ENCODE results near the gene OCLN. TPM values are rescaled to one million over a fixed set of nuclear protein-coding genes. Genes with fewer than 3 reads are reported as not detected.
"Not testable (repeated sequence)": the region's sequence is repeated elsewhere in the genome, so short reads cannot be mapped to it uniquely, and the experiment has no call there.

The OCLN gene
- total RNA-seq, 1 donor from 2014 or later = 104 TPM

GRCh38 chr5:69477170-69477569, 15.4 kb upstream of the OCLN start:
- Histone ChIP-seq H3K4me3 (ENCODE audit: low read depth, low read length) (no peak overlapping the region), H3K36me3 (ENCODE audit: control insufficient read depth, insufficient read depth, low read length) (no peaks in the 10 kb centered on the region), H3K27me3 (ENCODE audit: control insufficient read depth, insufficient read depth, low read length) (no peaks in the 10 kb centered on the region)
- no peak for TF ChIP-seq CTCF (IDR thresholded peaks at IDR 0.05; ENCODE audit: insufficient read depth, low read length, poor library complexity, severe bottlenecking)
- DNase-seq (ENCODE audit: low read depth) = no peak

- H3K36me3 ChIP-seq (ENCODE audit: control insufficient read depth, insufficient read depth, low read length); DNase-seq (ENCODE audit: low read depth); H3K27me3 ChIP-seq (ENCODE audit: control insufficient read depth, insufficient read depth, low read length); H3K4me3 ChIP-seq (ENCODE audit: low read depth, low read length): not testable (repeated sequence)
Measured at GRCh38 chr5:69478296-69478695, 14.3 kb upstream of the OCLN start.

GRCh38 chr5:69484891-69485290, 7.7 kb upstream of the OCLN start:
- DNase-seq (ENCODE audit: low read depth) = no peak
- TF ChIP-seq CTCF (IDR thresholded peaks at IDR 0.05; ENCODE audit: insufficient read depth, low read length, poor library complexity, severe bottlenecking) = no peak
- Histone ChIP-seq H3K36me3 (ENCODE audit: control insufficient read depth, insufficient read depth, low read length) (no peaks in the 10 kb centered on the region), H3K4me3 (ENCODE audit: low read depth, low read length) (no peak overlapping the region), H3K27me3 (ENCODE audit: control insufficient read depth, insufficient read depth, low read length) (no peaks in the 10 kb centered on the region)

- Histone ChIP-seq H3K36me3 (ENCODE audit: control insufficient read depth, insufficient read depth, low read length) (no peaks in the 10 kb centered on the region), H3K27me3 (ENCODE audit: control insufficient read depth, insufficient read depth, low read length) (no peaks in the 10 kb centered on the region), H3K4me3 (ENCODE audit: low read depth, low read length) (no peak overlapping the region)
- TF ChIP-seq CTCF (IDR thresholded peaks at IDR 0.05; ENCODE audit: insufficient read depth, low read length, poor library complexity, severe bottlenecking) = no peak
- DNase-seq (ENCODE audit: low read depth) = no peak
Measured at GRCh38 chr5:69485471-69485870, 7.1 kb upstream of the OCLN start.

GRCh38 chr5:69489246-69489645, 3.3 kb upstream of the OCLN start:
- no peak for TF ChIP-seq CTCF (IDR thresholded peaks at IDR 0.05; ENCODE audit: insufficient read depth, low read length, poor library complexity, severe bottlenecking)
- Histone ChIP-seq H3K27me3 (ENCODE audit: control insufficient read depth, insufficient read depth, low read length) (peaks cover 8% of the 10 kb centered on the region), H3K4me3 (ENCODE audit: low read depth, low read length) (no peak overlapping the region), H3K36me3 (ENCODE audit: control insufficient read depth, insufficient read depth, low read length) (no peaks in the 10 kb centered on the region)
- no peak for DNase-seq (ENCODE audit: low read depth)

GRCh38 chr5:69491027-69491426, 1.6 kb upstream of the OCLN start:
- TF ChIP-seq CTCF (IDR thresholded peaks at IDR 0.05; ENCODE audit: insufficient read depth, low read length, poor library complexity, severe bottlenecking) = no peak
- Histone ChIP-seq H3K27me3 (ENCODE audit: control insufficient read depth, insufficient read depth, low read length) (peaks cover 8% of the 10 kb centered on the region), H3K36me3 (ENCODE audit: control insufficient read depth, insufficient read depth, low read length) (no peaks in the 10 kb centered on the region), H3K4me3 (ENCODE audit: low read depth, low read length) (no peak overlapping the region)
- DNase-seq (ENCODE audit: low read depth) = no peak
